Transverse colon (tissue), 4 donors: ENCODE measurements around the gene PON1.

ENCODE experiments used
- CTCF ChIP-seq, 5 experiments: fragments of 200-600 bp in 3 of 5; fragments of 450-650 bp in 2 of 5; sonication (generic) in 3 of 5; IDR thresholded peaks; 1 replicate in 2 of 5; 2 replicates in 3 of 5; pipeline ENCODE4 v1.5.1; 2016 to 2017; ENCODE audit warnings: antibody characterized with exemption in 5 of 5, inconsistent platforms in 3 of 5, mild to moderate bottlenecking in 2 of 5, moderate library complexity in 1 of 5
- POLR2A ChIP-seq: fragments of 450-650 bp; IDR thresholded peaks from one replicate; pipeline ENCODE4 v1.6.1; 2016; ENCODE audit warnings: antibody characterized with exemption, mild to moderate bottlenecking, moderate library complexity
- POLR2AphosphoS5 ChIP-seq, 3 donors: sonication (generic); formaldehyde crosslinking; IDR thresholded peaks; one replicate each; pipeline ENCODE4 v1.6.1; 2016; ENCODE audit warnings: antibody characterized with exemption in 3 of 3

GRCh38 chr7:95265634-95266033 lies 58.7 kb downstream of the PON1 start:
- no peak for TF ChIP-seq CTCF (IDR thresholded peaks at IDR 0.05)
- no peak for TF ChIP-seq POLR2A
- no peak for TF ChIP-seq POLR2AphosphoS5 (IDR thresholded peaks at IDR 0.05)
